Anterior cingulate cortex (tissue), 58 donors: ENCODE results near the gene SRGN.

Experiments used
- DNase-seq, 58 donors: peaks; one replicate each; lab custom pipeline; 2025; lab: John Stamatoyannopoulos, UW

SRGN gene

GRCh38 chr10:69088801-69089501, 1.0 kb downstream of the SRGN start:
- no peak for DNase-seq

- DNase-seq = peak in 2 of 58 donors; percentile 5
These were observed 2.0 kb downstream of the SRGN start for GRCh38 chr10:69089638-69090599.

GRCh38 chr10:69090685-69091084, 2.8 kb downstream of the SRGN start:
- DNase-seq = no peak

DNA sequence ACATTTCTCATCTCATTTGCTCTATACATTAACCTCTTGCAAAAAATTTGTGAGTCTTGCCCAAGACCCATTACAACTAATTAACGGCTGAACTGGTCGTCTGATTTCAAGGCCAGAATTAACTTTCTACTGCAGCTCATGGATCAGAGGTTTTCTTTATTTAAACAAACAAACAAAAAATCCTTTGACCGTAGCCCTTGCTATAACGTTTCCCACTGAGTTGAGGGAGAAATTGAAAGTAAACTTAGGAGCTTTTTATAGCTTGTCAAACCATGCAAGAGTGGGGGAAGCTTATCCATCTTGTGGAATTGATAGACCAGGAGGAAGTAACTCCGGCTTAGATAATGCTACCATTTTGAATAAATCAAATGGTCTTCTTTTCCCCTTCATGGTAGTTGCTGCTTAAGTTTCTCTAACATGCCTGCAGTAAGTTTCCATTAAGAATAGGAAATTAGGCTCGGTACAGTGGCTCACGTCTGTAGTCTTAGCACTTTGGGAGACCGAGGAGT, 3.3 kb downstream of the SRGN start:
- no peak for DNase-seq

DNA sequence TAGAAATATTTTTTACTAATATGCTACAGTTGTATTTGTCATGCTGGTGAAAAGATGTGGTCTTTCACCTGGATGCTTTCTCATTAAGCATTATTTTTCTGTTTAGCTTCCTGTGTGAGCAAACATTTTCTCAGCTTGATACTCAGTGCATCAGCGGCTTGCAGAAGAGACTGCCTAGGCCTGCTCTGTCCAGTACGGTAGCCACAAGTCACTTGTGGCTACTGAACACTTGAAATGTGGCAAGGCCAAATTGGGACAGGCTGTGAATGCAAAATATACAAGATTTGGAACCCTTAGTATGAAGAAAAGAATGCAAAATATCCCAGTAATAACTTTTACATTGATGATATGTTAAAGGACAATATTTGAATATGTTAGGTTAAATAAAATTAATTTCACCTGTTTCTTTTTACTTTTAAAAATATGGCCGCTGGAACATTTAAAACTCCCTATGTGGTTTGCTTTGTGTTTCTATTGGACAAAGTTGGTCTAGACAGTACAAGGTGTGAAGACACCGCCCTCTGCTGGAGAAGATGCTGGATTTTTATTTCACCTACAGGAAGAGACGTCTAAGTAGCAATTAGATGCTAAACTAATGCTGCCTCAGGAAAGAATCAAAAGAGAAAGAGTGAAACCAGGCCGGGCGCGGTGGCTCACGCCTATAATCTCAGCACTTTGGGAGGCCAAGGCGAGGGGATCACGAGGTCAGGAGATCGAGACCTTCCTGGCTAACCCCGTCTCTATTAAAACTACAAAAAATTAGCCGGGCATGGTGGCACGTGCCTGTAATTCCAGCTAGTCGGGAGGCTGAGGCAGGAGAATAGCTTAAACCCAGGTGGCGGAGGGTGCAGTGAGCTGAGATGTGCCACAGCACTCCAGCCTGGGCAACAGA, 5.3 kb downstream of the SRGN start:
- DNase-seq = peak in 26 of 58 donors; percentile 1 to 53 (median 20)

DNA sequence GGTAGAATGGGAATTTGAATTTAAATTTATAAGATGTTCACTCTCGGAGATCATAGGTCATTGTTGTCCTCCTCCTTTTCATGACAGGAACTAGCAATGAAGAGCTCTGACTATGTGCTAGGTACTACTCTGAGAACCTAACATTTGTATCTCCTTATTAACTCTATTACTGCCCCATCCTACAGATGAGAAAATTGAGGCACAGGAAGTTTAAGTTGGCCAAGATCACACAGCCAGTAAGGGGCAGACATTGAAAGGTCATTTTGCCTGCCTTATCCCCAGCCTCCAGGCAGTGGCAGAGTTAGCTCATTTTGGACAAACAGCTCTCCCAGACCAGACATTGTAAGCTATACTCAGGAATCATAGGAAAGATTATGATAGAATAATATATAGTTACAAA, 6.0 kb downstream of the SRGN start:
- DNase-seq = peak in 1 of 58 donors; percentile 8

- DNase-seq = no peak
These were observed 8.1 kb downstream of the SRGN start for GRCh38 chr10:69096045-69096444.

GRCh38 chr10:69097729-69098128, 9.8 kb downstream of the SRGN start:
- no peak for DNase-seq

- no peak for DNase-seq
These were observed 12.4 kb downstream of the SRGN start for GRCh38 chr10:69100136-69100872.

DNA sequence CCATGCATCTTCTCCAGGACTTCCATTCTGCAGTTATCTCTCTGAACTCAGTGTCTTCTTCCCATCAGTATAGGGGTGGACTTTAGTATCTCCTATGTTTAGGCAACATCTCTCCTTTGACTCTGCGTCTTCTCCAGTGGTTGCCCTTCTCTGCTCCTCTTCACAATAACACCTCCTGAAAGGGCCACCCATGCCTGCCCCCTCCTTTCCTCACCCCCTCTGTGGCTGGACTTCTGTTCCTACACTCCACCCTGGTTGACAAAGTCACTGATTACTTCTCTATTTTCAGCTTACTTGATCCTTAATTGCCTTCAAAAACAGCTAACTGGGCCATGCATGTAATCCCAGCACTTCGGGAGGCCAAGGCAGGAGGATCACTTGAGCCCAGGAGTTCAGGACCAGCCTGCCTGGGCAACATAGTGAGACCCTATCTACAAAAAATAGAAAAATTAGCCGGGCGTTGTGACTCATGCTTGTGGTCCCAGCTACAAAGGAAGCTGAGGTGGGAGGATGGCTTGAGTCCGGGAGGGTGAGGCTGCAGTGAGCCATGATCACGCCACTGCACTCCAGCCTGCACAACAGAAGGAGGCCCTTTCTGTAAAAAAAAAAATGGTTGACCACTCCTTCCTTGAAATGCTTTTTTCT, 13.7 kb downstream of the SRGN start:
- no peak for DNase-seq

- no peak for DNase-seq
These were observed 14.5 kb downstream of the SRGN start for GRCh38 chr10:69102440-69102839.

- no peak for DNase-seq
These were observed 15.9 kb downstream of the SRGN start for GRCh38 chr10:69103784-69104183.

DNA sequence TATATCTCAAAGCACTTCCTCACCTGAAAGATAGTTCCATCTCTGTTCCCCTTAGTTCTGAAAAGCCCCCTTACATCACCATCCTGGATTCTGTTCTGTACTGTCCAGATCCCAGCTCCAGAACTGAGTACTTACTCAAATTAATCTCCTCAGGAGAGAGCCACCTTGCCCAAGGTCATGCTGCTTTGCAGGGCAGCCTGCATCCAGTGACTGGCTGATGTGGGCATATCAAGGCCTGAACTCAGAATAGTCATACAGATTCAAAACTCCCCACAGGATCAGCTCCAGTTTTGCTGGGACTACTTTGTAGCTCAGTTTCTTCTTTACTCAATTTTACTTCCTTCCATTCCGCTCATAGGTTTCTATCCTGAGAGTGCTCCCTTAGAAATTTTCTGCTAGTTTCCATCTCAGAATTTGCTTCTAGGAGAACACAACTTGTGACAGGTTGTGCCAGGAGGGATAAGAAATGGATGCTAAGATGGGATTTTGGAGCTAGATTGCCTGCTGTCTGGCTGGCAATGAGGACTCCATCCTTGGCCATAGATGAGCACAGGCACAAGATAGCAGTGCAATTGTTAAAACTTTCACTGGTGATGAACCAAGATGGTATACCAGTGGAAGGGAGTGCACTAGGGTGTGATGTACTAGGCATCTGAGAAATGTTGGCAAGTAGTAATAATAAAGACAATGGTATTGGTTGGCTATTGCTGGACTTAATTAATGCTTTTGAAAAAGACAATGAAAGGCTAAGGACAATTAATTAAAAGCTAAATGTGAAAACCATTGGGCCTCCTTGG, 17.3 kb downstream of the SRGN start:
- DNase-seq = no peak

DNA sequence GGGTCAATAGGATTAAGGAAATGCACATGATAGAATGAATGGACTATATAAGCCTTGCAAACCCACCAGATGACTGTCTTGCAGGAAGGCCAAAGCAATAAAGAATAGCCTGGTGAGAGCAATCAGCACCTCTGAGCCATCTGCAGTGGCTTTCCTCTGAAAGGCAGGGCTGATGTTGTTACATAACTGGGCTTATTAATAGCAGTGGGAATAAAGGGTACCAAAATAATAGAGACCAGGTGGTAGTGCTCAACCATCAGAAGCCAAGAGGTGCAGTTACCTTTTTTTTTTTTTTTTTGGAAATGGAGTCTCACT, 19.2 kb downstream of the SRGN start:
- DNase-seq = no peak

DNA sequence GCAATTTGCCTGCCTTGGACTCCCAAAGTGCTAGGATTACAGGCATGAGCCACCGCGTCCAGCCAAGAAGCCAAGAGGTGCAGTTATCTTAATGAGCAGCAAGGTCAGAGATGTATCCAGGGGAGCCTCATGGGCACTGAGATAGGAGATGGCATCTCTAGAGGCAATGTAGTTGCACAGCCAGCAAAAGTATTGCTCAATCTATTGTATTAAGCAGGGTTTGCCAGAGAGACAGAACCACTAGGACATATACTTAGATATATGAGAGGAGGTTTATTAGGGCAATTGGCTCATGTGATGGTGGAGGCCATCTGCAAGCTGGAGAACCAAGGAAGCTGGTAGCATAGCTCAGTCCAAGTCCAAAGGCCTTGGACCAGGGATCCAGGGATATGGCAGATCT, 19.8 kb downstream of the SRGN start:
- no peak for DNase-seq

GRCh38 chr10:69119896-69120295, 32.0 kb downstream of the SRGN start:
- DNase-seq = no peak

- DNase-seq = peak in 6 of 58 donors; percentile 35 to 75 (median 60)
These were observed 35.4 kb downstream of the SRGN start for GRCh38 chr10:69123306-69123746.
